GM12878 (cell line): Measurements from ENCODE around the gene ANP32A.

Source experiments
- CTCF ChIP-seq, 3 experiments: IDR thresholded peaks in 2 of 3; conservative IDR thresholded peaks in 1 of 3; 2 replicates each; pipeline ENCODE4 v1.5.1; 2011; ENCODE audit warnings: low read depth in 3 of 3, low read length in 3 of 3, mild to moderate bottlenecking in 3 of 3, control low read depth in 2 of 3, moderate library complexity in 2 of 3, inconsistent platforms in 1 of 3, mixed read lengths in 1 of 3; ENCODE audit not compliant: control insufficient read depth in 2 of 3, insufficient read depth in 1 of 3; ENCODE audit errors: extremely low read depth in 1 of 3
- EED ChIP-seq: sonication (generic); IDR thresholded peaks from 2 replicates; pipeline ENCODE4 v1.6.1; 2016; ENCODE audit warnings: antibody characterized with exemption, low read depth
- EZH2 ChIP-seq: IDR thresholded peaks from 2 replicates; pipeline ENCODE4 v1.6.1; 2012; ENCODE audit warnings: low read depth, mild to moderate bottlenecking, control low read depth, inconsistent platforms, low read length, borderline replicate concordance; ENCODE audit not compliant: control insufficient read depth
- MYC ChIP-seq: IDR thresholded peaks from 2 replicates; pipeline ENCODE4 v1.6.1; 2011; ENCODE audit warnings: mild to moderate bottlenecking, low read length, moderate library complexity, inconsistent platforms; ENCODE audit not compliant: insufficient read depth, insufficient replicate concordance, insufficient read length, severe bottlenecking
- POLR2A ChIP-seq: IDR thresholded peaks from 2 replicates; pipeline ENCODE4 v1.6.1; 2011; ENCODE audit warnings: low read depth, mild to moderate bottlenecking, low read length

GRCh38 chr15:68809517-68809916 lies 11.2 kb downstream of the ANP32A start:
- TF ChIP-seq CTCF (IDR thresholded peaks at IDR 0.05 in 2 of 3, conservative IDR thresholded peaks at IDR 0.05 in 1 of 3; ENCODE audit: control insufficient read depth in 2 of 3, extremely low read depth in 1 of 3, insufficient read depth in 1 of 3, low read depth in 3 of 3, low read length in 3 of 3) (no peak), EZH2 (no peak), MYC (no peak), POLR2A (no peak), EED (no peak)
